Placental epithelial cell (primary cell): ENCODE measurements around the gene RCN2. TPM values are rescaled to one million over a fixed set of nuclear protein-coding genes. Genes with fewer than 3 reads are reported as not detected.

Source experiments
- small RNA-seq: library from RNA; depleted of rRNA; stranded (forward); fragments of <200 nt; gene quantifications from one replicate; pipeline ENCODE3, GENCODE V24; 2012
- total RNA-seq: library from RNA; depleted of rRNA; stranded (reverse); fragments of >200 nt; gene quantifications from 2 replicates; pipeline ENCODE4 v1.2.3, GENCODE V29; 2012

RCN2 gene, protein sequence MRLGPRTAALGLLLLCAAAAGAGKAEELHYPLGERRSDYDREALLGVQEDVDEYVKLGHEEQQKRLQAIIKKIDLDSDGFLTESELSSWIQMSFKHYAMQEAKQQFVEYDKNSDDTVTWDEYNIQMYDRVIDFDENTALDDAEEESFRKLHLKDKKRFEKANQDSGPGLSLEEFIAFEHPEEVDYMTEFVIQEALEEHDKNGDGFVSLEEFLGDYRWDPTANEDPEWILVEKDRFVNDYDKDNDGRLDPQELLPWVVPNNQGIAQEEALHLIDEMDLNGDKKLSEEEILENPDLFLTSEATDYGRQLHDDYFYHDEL
- 56.9 and 74.1 TPM in 2 replicates for total RNA-seq

DNA sequence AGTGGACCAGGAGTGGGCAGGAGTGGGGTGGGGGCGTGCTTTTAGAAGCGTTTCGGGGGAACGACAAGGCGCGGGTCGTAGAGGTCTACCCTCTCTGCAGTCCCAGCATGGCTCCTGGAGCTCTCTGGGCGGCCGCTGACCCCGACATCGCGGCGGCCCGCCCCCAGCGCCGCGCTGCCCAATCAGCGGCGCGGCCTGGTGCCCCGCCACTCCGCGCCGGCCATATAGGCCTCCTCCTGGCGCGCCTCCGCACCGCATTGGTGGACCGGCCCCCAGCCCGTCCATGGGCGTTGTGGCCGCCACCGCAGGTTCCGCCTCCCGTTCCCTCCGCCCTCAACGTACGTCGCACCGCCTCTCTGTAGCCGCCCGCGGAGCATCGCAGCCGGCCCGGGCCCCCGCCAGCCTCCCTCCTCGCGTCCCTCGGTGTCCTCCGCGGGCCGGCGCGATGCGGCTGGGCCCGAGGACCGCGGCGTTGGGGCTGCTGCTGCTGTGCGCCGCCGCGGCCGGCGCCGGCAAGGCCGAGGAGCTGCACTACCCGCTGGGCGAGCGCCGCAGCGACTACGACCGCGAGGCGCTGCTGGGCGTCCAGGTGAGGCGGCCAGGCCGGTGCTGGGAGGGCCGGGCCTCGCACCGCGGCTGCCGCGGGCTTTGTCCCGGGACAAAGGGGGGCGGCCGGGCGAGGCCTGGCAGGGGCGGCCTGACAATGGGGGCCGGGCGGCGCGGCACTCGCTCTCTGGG lies at the start of gene RCN2:
RCN2 (plus strand) TSS at position 353 of the 738 bp plus-strand sequence; CDS start at position 446, 93 bp downstream.

DNA sequence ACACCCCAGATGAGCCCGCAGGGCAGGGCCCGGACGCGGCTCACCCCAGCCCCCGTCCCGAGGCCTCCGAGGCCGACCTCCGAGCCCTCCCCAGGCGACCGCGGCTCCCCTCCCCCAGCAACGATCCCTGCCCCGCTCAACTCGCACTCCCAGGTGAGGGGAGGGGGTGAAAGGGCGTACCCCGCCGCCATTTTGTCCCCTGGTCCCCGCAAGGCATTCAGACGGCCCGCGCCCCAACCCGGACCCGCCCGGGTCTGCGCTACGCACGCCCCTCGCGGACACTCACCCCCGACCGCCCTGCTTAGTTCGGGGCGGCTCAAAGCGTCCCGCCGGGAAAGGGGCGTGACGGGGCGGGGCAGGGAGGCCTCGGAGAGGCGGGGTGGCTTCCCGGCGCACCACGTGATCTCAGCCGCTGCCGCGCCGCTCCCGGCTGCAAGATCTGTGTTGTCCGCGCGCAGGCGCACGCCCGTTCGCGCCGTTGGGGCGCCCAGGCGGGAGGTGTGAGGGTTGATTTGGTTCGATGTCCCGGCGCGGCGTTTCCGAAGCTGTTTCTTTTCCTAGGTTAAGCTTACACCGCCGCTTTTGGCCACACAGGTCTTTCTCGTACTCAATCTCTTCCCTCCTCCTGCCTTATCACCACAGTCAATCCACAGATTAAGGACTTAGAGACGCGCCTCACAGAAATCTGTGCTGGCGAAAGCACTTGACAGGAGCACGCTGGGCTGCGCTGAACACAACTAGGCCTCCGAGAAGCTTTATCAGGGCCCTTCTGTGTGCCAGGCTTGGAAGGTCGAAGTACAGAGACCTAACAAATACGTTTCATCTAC lies 26.3 kb upstream of the RCN2 start, which contains the start of gene SCAPER:
SCAPER (minus strand) TSS at position 328 of the 827 bp plus-strand sequence. CDS start 21,523 bp downstream, outside the sequence.

DNA sequence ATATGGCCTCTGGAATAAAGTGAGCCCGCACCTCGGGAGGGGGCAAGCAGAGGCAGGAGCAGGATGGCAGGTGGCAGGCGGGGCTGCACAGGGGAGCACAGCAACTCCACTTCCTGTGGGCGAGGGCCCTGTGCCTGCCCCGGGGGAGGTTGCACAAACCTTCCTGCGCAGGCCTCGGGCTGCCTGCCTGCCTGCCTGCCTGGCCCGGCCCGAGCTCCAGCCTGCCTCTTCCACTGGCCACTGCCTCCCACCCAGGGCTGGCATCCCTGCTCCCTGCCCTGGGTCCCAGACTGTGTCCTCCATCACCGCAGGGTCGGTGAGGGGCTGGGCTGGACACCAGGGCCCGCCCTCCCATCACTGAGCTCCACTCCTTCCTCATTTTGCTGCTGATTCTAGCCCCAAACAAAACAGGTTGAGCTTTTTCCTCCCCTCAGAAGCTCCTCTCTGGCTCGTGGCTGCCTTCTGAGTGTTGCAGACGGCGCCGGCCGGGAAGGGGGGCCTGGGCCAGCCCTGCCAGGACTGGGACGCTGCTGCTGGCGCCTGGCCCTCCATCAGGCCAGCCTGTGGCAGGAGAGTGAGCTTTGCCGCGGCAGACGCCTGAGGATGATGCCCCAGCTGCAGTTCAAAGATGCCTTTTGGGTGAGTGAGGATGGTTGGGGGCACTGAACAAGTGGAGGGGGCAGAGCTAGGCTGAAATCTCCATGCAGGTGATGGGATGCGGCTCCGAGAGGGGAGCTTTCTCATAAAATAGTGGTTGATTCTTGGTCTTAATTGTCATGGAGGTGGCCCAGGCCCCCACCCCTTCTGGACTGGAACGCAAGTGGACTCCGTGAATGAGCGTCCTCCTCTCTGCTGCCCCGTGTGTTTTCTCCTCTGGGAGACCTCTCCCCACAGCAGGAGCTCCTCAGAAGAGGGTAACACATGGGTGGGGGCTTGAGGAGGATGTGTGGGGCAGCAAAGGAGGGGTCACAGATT lies 63.7 kb downstream of the RCN2 start, which contains the start of gene PSTPIP1:
PSTPIP1 (plus strand) TSS at position 156 of the 975 bp plus-strand sequence; CDS start at position 604, 448 bp downstream.

Small RNA genes within 50 kb of the gene (small RNA-seq; reads per million reads assigned to genes)
- not detected for gene RN7SL278P

Other genes starting within 250 kb of the RCN2 start
- gene SCAPER, start 26.4 kb upstream of the RCN2 start, total RNA-seq = 13.6 and 20.4 TPM in 2 replicates
- 0.39 and 0.76 TPM in 2 replicates for gene PSTPIP1, start 63.4 kb downstream of the RCN2 start, total RNA-seq
- gene TSPAN3, start 139.4 kb downstream of the RCN2 start, total RNA-seq = 155 and 206 TPM in 2 replicates